HepG2 (cell line): ENCODE measurements around the gene NRBP1. TPM values are rescaled to one million over a fixed set of nuclear protein-coding genes. Genes with fewer than 3 reads are reported as not detected.
A peak's percentile ranks its signal among the peaks of the same experiment; 100 is the strongest.

Experiments used
- AHR ChIP-seq: IDR thresholded peaks from 2 replicates; pipeline ENCODE4 v1.6.1; 2018; ENCODE audit warnings: missing genetic modification reagents, missing compliant biosample characterization
- GLI4 ChIP-seq: sonication (generic); formaldehyde crosslinking; IDR thresholded peaks from 2 replicates; pipeline ENCODE4 v1.5.1; 2020; ENCODE audit warnings: missing genetic modification reagents, mild to moderate bottlenecking, moderate library complexity, borderline replicate concordance
- MTA3 ChIP-seq: sonication (generic); formaldehyde crosslinking; IDR thresholded peaks from 2 replicates; pipeline ENCODE4 v1.4.0; 2020; ENCODE audit warnings: missing genetic modification reagents
- NFE2L1 ChIP-seq: sonication (generic); formaldehyde crosslinking; IDR thresholded peaks from 2 replicates; pipeline ENCODE4 v1.4.0; 2020; ENCODE audit warnings: missing genetic modification reagents, mild to moderate bottlenecking, borderline replicate concordance
- NFRKB ChIP-seq: fragments of 450-650 bp; IDR thresholded peaks from 2 replicates; pipeline ENCODE4 v1.6.1; 2017
- PBX3 ChIP-seq: sonication (generic); formaldehyde crosslinking; IDR thresholded peaks from 2 replicates; pipeline ENCODE4 v1.8.1; 2023; ENCODE audit warnings: missing genetic modification reagents, inconsistent platforms, borderline replicate concordance
- STAG1 ChIP-seq: sonication (generic); formaldehyde crosslinking; IDR thresholded peaks from 2 replicates; pipeline ENCODE4 v1.4.0; 2020; ENCODE audit warnings: missing genetic modification reagents
- XBP1 ChIP-seq: sonication (generic); formaldehyde crosslinking; IDR thresholded peaks from 2 replicates; pipeline ENCODE4 v1.5.0; 2020; ENCODE audit warnings: missing genetic modification reagents
- ZBTB3 ChIP-seq: sonication (generic); formaldehyde crosslinking; IDR thresholded peaks from 2 replicates; pipeline ENCODE4 v1.4.0; 2020; ENCODE audit warnings: low read depth, mild to moderate bottlenecking, moderate library complexity, missing genetic modification reagents, borderline replicate concordance
- ZFP36L1 ChIP-seq: sonication (generic); formaldehyde crosslinking; IDR thresholded peaks from 2 replicates; pipeline ENCODE4 v1.8.0; 2022; ENCODE audit warnings: mild to moderate bottlenecking, missing genetic modification reagents, moderate library complexity
- ZNF17 ChIP-seq: sonication (generic); formaldehyde crosslinking; IDR thresholded peaks from 2 replicates; pipeline ENCODE4 v1.5.0; 2020; ENCODE audit warnings: mild to moderate bottlenecking, missing genetic modification reagents
- ZNF333 ChIP-seq: sonication (generic); formaldehyde crosslinking; IDR thresholded peaks from 2 replicates; pipeline ENCODE4 v1.4.0; 2020; ENCODE audit warnings: mild to moderate bottlenecking, missing genetic modification reagents, borderline replicate concordance
- ZNF550 ChIP-seq: sonication (generic); formaldehyde crosslinking; IDR thresholded peaks from 2 replicates; pipeline ENCODE4 v1.4.0; 2020; ENCODE audit warnings: mild to moderate bottlenecking, missing genetic modification reagents, borderline replicate concordance
- ZNF589 ChIP-seq: sonication (generic); formaldehyde crosslinking; conservative IDR thresholded peaks from 2 replicates; pipeline ENCODE4 v1.8.0; 2022; ENCODE audit warnings: mild to moderate bottlenecking, moderate library complexity, missing genetic modification reagents
- ZNF713 ChIP-seq: sonication (generic); formaldehyde crosslinking; IDR thresholded peaks from 2 replicates; pipeline ENCODE4 v1.4.0; 2020; ENCODE audit warnings: mild to moderate bottlenecking, missing genetic modification reagents
- polyA plus RNA-seq, 8 experiments: library from polyadenylated mRNA; depleted of rRNA in 3 of 8; stranded (reverse) in 7 of 8; unstranded in 1 of 8; fragments of >200 nt; fragmentation: Illumina TruSeq in 4 of 8; extraction: Trizol in 4 of 8; gene quantifications; 2 replicates each; pipeline versions ENCODE4 v1.2.1 to v1.2.3, GENCODE V29; 2011 to 2016; ENCODE audit warnings: low read depth in 4 of 8, missing spikeins in 1 of 8, mixed read lengths in 1 of 8; ENCODE audit not compliant: insufficient read depth in 1 of 8
- total RNA-seq, 5 experiments: library from RNA; depleted of rRNA; stranded (reverse); fragments of >200 nt; fragmentation: Illumina TruSeq; extraction: Trizol; gene quantifications; 2 replicates each; pipeline ENCODE4 v1.2.3, GENCODE V29; 2016; ENCODE audit warnings: low read depth in 1 of 5
- TF ChIP-seq, protein P1 (sequence below): sonication (generic); formaldehyde crosslinking; IDR thresholded peaks from 2 replicates; pipeline ENCODE4 v1.8.0; 2023; ENCODE audit warnings: mild to moderate bottlenecking, missing genetic modification reagents
- TF ChIP-seq, protein P2 (sequence below): sonication (generic); formaldehyde crosslinking; IDR thresholded peaks from 2 replicates; pipeline ENCODE4 v1.5.0; 2020; ENCODE audit warnings: missing genetic modification reagents
- TF ChIP-seq, protein P3 (sequence below): sonication (generic); formaldehyde crosslinking; IDR thresholded peaks from 2 replicates; pipeline ENCODE4 v1.8.1; 2023; ENCODE audit warnings: mild to moderate bottlenecking, moderate library complexity, missing genetic modification reagents
- TF ChIP-seq, protein P4 (sequence below): sonication (generic); formaldehyde crosslinking; IDR thresholded peaks from 2 replicates; pipeline ENCODE4 v1.8.1; 2022; ENCODE audit warnings: mild to moderate bottlenecking, missing genetic modification reagents
- TF ChIP-seq, protein P5 (sequence below): sonication (generic); formaldehyde crosslinking; IDR thresholded peaks from 2 replicates; pipeline ENCODE4 v1.4.0; 2020; ENCODE audit warnings: mild to moderate bottlenecking, low read depth, missing genetic modification reagents

The NRBP1 gene
- total and polyA plus RNA-seq, 2 of the 13 experiments (the other 11 are each of a cell fraction or from before 2014, with no cell fraction given) = 165 to 240 TPM

DNA sequence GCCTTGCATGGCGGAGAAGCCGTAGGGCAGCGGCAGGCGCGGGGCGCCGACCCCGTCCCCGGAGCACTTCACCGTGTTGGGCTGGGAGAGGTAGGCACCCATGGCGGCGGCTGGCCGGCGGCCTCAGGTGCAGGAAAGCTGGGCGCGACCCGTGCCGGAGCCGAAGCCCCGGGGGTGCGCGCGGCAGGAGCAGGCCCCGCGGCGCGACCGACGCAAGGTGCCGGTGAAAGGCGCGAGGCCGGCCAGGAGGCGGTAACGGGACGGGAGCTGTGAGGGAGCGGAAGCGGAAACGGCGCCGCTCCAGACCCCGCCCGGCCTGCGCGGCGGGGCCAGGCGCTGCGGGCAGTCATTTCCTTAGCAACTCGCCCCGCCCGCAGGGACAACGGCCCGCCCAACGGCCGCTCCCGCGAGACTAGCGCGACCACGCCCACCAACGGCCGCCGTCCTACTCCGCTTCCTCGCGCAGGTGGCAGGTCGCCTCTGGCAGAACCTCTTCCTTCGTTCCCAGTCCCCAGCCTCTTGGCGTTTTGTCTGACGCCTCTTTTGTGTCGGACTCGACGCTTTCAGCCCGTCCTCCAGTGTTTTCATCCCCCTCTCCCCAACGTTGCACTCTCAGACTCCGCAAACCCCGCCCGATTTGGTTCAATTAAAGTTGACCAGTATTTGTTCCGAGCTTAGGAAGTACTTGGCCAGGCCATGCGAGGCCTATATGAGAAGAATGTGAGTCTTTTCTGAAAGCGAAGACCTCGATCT lies 18.9 kb upstream of the NRBP1 start, which contains the start of gene PPM1G (continued):
- TF ChIP-seq ZNF550 (CRISPR knock-in tag) = no peak; the same call in 1 of the 2 replicates
- TF ChIP-seq ZNF333 (CRISPR knock-in tag) = peak; percentile 98; the same call in 1 of the 2 replicates
- TF ChIP-seq, protein P1, sequence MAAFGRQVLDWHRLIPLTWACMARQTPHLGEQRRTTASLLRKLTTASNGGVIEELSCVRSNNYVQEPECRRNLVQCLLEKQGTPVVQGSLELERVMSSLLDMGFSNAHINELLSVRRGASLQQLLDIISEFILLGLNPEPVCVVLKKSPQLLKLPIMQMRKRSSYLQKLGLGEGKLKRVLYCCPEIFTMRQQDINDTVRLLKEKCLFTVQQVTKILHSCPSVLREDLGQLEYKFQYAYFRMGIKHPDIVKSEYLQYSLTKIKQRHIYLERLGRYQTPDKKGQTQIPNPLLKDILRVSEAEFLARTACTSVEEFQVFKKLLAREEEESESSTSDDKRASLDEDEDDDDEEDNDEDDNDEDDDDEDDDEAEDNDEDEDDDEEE (CRISPR knock-in tag) = peak; percentile 83; the same call in 1 of the 2 replicates
- TF ChIP-seq, protein P2, sequence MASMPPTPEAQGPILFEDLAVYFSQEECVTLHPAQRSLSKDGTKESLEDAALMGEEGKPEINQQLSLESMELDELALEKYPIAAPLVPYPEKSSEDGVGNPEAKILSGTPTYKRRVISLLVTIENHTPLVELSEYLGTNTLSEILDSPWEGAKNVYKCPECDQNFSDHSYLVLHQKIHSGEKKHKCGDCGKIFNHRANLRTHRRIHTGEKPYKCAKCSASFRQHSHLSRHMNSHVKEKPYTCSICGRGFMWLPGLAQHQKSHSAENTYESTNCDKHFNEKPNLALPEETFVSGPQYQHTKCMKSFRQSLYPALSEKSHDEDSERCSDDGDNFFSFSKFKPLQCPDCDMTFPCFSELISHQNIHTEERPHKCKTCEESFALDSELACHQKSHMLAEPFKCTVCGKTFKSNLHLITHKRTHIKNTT (CRISPR knock-in tag) = no peak
- TF ChIP-seq PBX3 (CRISPR knock-in tag) = peak; percentile 88
- no peak; the same call in none of the 2 replicates for TF ChIP-seq ZNF589
- TF ChIP-seq, protein P3, sequence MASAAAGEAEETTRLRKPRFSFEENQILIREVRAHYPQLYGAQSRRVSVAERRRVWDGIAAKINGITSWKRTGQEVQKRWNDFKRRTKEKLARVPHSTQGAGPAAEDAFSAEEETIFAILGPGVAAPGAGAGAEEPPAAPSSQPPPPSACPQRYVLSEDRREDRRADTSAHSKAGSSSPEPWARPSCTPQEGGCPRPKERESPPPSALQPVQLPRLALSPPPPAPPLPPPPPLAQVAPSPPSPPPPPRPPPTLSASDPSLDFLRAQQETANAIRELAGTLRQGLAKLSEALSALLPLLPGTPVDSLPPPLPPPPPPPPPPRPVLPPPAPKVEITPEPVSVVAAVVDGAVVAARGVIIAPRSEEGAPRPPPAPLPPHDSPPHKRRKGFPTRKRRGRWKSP = peak; percentile 84
- no peak for TF ChIP-seq ZNF713 (CRISPR knock-in tag)
- no peak for TF ChIP-seq MTA3 (CRISPR knock-in tag)
- TF ChIP-seq, protein P4, sequence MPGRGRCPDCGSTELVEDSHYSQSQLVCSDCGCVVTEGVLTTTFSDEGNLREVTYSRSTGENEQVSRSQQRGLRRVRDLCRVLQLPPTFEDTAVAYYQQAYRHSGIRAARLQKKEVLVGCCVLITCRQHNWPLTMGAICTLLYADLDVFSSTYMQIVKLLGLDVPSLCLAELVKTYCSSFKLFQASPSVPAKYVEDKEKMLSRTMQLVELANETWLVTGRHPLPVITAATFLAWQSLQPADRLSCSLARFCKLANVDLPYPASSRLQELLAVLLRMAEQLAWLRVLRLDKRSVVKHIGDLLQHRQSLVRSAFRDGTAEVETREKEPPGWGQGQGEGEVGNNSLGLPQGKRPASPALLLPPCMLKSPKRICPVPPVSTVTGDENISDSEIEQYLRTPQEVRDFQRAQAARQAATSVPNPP (CRISPR knock-in tag) = peak; percentile 91
- no peak for TF ChIP-seq ZNF17
- TF ChIP-seq NFE2L1 (CRISPR knock-in tag) = no peak
- TF ChIP-seq AHR (CRISPR knock-in tag) = peak; percentile 91; the same call in 1 of the 2 replicates
- TF ChIP-seq, protein P5, sequence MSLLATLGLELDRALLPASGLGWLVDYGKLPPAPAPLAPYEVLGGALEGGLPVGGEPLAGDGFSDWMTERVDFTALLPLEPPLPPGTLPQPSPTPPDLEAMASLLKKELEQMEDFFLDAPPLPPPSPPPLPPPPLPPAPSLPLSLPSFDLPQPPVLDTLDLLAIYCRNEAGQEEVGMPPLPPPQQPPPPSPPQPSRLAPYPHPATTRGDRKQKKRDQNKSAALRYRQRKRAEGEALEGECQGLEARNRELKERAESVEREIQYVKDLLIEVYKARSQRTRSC = no peak
- TF ChIP-seq XBP1 (CRISPR knock-in tag) = peak; percentile 64; the same call in 1 of the 2 replicates
- peak; percentile 32; the same call in 1 of the 2 replicates for TF ChIP-seq ZFP36L1 (CRISPR knock-in tag)
- TF ChIP-seq STAG1 (CRISPR knock-in tag) = 0 out of 2 replicates have a peak, but pooled peaks have one; percentile 4
- peak; percentile 89 for TF ChIP-seq ZBTB3
- no peak for TF ChIP-seq NFRKB
- peak; percentile 95 for TF ChIP-seq GLI4 (CRISPR knock-in tag)
